IPS-NIHi11 (cell line): ENCODE results near the gene TDRD9.

ENCODE experiments used
- DNase-seq: peaks from one replicate; pipeline ENCODE4 v3.0.0; 2012; ENCODE audit warnings: mixed read lengths, low spot score

TDRD9 gene

GRCh38 chr14:103890821-103891666 is 37.2 kb upstream of the TDRD9 start:
- DNase-seq = peak; percentile 4

GRCh38 chr14:103891667-103892215 is 36.5 kb upstream of the TDRD9 start:
- DNase-seq = peak; percentile 13

- no peak for DNase-seq
Observed at GRCh38 chr14:103892247-103892646, 36.0 kb upstream of the TDRD9 start.

- no peak for DNase-seq
Observed at GRCh38 chr14:103894034-103894722, 34.1 kb upstream of the TDRD9 start.

GRCh38 chr14:103894723-103895059 is 33.6 kb upstream of the TDRD9 start:
- no peak for DNase-seq

- no peak for DNase-seq
Observed at GRCh38 chr14:103896578-103896977, 31.7 kb upstream of the TDRD9 start.

GRCh38 chr14:103897075-103897947 is 30.9 kb upstream of the TDRD9 start:
- DNase-seq = no peak

- no peak for DNase-seq
Observed at GRCh38 chr14:103898204-103898603, 30.1 kb upstream of the TDRD9 start.

- no peak for DNase-seq
Observed at GRCh38 chr14:103898711-103899110, 29.5 kb upstream of the TDRD9 start.

- no peak for DNase-seq
Observed at GRCh38 chr14:103899316-103899715, 28.9 kb upstream of the TDRD9 start.

- DNase-seq = no peak
Observed at GRCh38 chr14:103899833-103900232, 28.4 kb upstream of the TDRD9 start.

- no peak for DNase-seq
Observed at GRCh38 chr14:103904493-103905107, 23.7 kb upstream of the TDRD9 start.

GRCh38 chr14:103905842-103906456 is 22.3 kb upstream of the TDRD9 start:
- peak; percentile 70 for DNase-seq

GRCh38 chr14:103908580-103908979 is 19.7 kb upstream of the TDRD9 start:
- DNase-seq = no peak

- DNase-seq = no peak
Observed at GRCh38 chr14:103909531-103910261, 18.6 kb upstream of the TDRD9 start.

- DNase-seq = peak; percentile 93
Observed at GRCh38 chr14:103910262-103910935, 17.9 kb upstream of the TDRD9 start.

- DNase-seq = no peak
Observed at GRCh38 chr14:103910984-103911383, 17.3 kb upstream of the TDRD9 start.

GRCh38 chr14:103915616-103916015 is 12.6 kb upstream of the TDRD9 start:
- DNase-seq = no peak

- no peak for DNase-seq
Observed at GRCh38 chr14:103916636-103917262, 11.5 kb upstream of the TDRD9 start.
